Measurements from ENCODE around the gene GATA1.
"Not testable (repeated sequence)": the region's sequence is repeated elsewhere in the genome, so short reads cannot be mapped to it uniquely, and the experiment has no call there.

GATA1 gene

GRCh38 chrX:48801280-48802088 is 15.1 kb downstream of the GATA1 start, which contains the start of gene HDAC6:
Gene HDAC6, plus strand, starts transcription at chrX:48802067. Its CDS starts 626 bp downstream, at chrX:48802693.
- TF ChIP-seq JUND (IDR thresholded peaks at IDR 0.05; ENCODE audit: low read depth): no peak
- peak; percentile 87 to 99 for DNase-seq (ENCODE audit: low read depth in 1 of 2, low spot score in 1 of 2)
- in situ Hi-C loops (cut with HindIII; ENCODE audit: low pct_unique_long_range_greater_than_20kb, low sequenced_read_pairs): no loop called here

GRCh38 chrX:48802089-48802904 is 15.9 kb downstream of the GATA1 start:
- in situ Hi-C loops (cut with HindIII; ENCODE audit: low pct_unique_long_range_greater_than_20kb, low sequenced_read_pairs): no loop called here
- peak; percentile 76 to 94 for DNase-seq (ENCODE audit: low read depth in 1 of 2, low spot score in 1 of 2)
- no peak for TF ChIP-seq JUND (IDR thresholded peaks at IDR 0.05; ENCODE audit: low read depth)

GRCh38 chrX:48802905-48803200 is 16.5 kb downstream of the GATA1 start:
- in situ Hi-C loops (cut with HindIII; ENCODE audit: low pct_unique_long_range_greater_than_20kb, low sequenced_read_pairs): no loop called here
- no peak for TF ChIP-seq JUND (IDR thresholded peaks at IDR 0.05; ENCODE audit: low read depth)
- DNase-seq (ENCODE audit: low read depth in 1 of 2, low spot score in 1 of 2): peak in 1 of 2 experiments; percentile 15

GRCh38 chrX:48806081-48806480 is 19.7 kb downstream of the GATA1 start:
- no peak for DNase-seq (ENCODE audit: low read depth in 1 of 2, low spot score in 1 of 2)
- in situ Hi-C loops (cut with HindIII; ENCODE audit: low pct_unique_long_range_greater_than_20kb, low sequenced_read_pairs): no loop called here
- TF ChIP-seq JUND (IDR thresholded peaks at IDR 0.05; ENCODE audit: low read depth): no peak

GRCh38 chrX:48813644-48814043 is 27.3 kb downstream of the GATA1 start:
- in situ Hi-C loops (cut with HindIII; ENCODE audit: low pct_unique_long_range_greater_than_20kb, low sequenced_read_pairs): no loop called here
- no peak for TF ChIP-seq JUND (IDR thresholded peaks at IDR 0.05; ENCODE audit: low read depth)
- DNase-seq (ENCODE audit: low read depth in 1 of 2, low spot score in 1 of 2): no peak

GRCh38 chrX:48814722-48815121 is 28.3 kb downstream of the GATA1 start:
- DNase-seq (ENCODE audit: low read depth in 1 of 2, low spot score in 1 of 2): no peak
- in situ Hi-C loops (cut with HindIII; ENCODE audit: low pct_unique_long_range_greater_than_20kb, low sequenced_read_pairs): no loop called here
- TF ChIP-seq JUND (IDR thresholded peaks at IDR 0.05; ENCODE audit: low read depth): no peak

GRCh38 chrX:48815266-48815665 is 28.9 kb downstream of the GATA1 start:
- no peak for DNase-seq (ENCODE audit: low read depth in 1 of 2, low spot score in 1 of 2)
- in situ Hi-C loops (cut with HindIII; ENCODE audit: low pct_unique_long_range_greater_than_20kb, low sequenced_read_pairs): no loop called here
- no peak for TF ChIP-seq JUND (IDR thresholded peaks at IDR 0.05; ENCODE audit: low read depth)

- in situ Hi-C loops (cut with HindIII; ENCODE audit: low pct_unique_long_range_greater_than_20kb, low sequenced_read_pairs): no loop called here
- TF ChIP-seq JUND (IDR thresholded peaks at IDR 0.05; ENCODE audit: low read depth): no peak
- no peak for DNase-seq (ENCODE audit: low read depth in 1 of 2, low spot score in 1 of 2)
Observed at GRCh38 chrX:48816014-48816810, 29.8 kb downstream of the GATA1 start.

- in situ Hi-C loops (cut with HindIII; ENCODE audit: low pct_unique_long_range_greater_than_20kb, low sequenced_read_pairs): no loop called here
- DNase-seq (ENCODE audit: low read depth in 1 of 2, low spot score in 1 of 2): no peak
- TF ChIP-seq JUND (IDR thresholded peaks at IDR 0.05; ENCODE audit: low read depth): no peak
Observed at GRCh38 chrX:48818098-48818497, 31.7 kb downstream of the GATA1 start.

- in situ Hi-C loops (cut with HindIII; ENCODE audit: low pct_unique_long_range_greater_than_20kb, low sequenced_read_pairs): no loop called here
- TF ChIP-seq JUND (IDR thresholded peaks at IDR 0.05; ENCODE audit: low read depth): no peak
- DNase-seq (ENCODE audit: low read depth in 1 of 2, low spot score in 1 of 2): no peak
Observed at GRCh38 chrX:48818866-48819265, 32.5 kb downstream of the GATA1 start.

GRCh38 chrX:48819394-48819793 is 33.0 kb downstream of the GATA1 start:
- in situ Hi-C loops (cut with HindIII; ENCODE audit: low pct_unique_long_range_greater_than_20kb, low sequenced_read_pairs); DNase-seq (ENCODE audit: low read depth in 1 of 2, low spot score in 1 of 2): not testable (repeated sequence)

- in situ Hi-C loops (cut with HindIII; ENCODE audit: low pct_unique_long_range_greater_than_20kb, low sequenced_read_pairs): no loop called here
- DNase-seq (ENCODE audit: low read depth in 1 of 2, low spot score in 1 of 2): no peak
Observed at GRCh38 chrX:48823053-48823452, 36.7 kb downstream of the GATA1 start.

More at GRCh38 chrX:48823053-48823452, 36.7 kb downstream of the GATA1 start:
- TF ChIP-seq JUND (IDR thresholded peaks at IDR 0.05; ENCODE audit: low read depth): no peak

All from T47D (cell line).